Right lobe of liver (tissue), 6 donors: ENCODE results near the gene OCLN. TPM values are rescaled to one million over a fixed set of nuclear protein-coding genes. Genes with fewer than 3 reads are reported as not detected.

Experiments used
- ATAC-seq, 4 donors: fragments of 200-7000 bp; cut with Tn5 transposase; one replicate each; pipeline ENCODE4 v1.9.1; 2020; ENCODE audit warnings: mild to moderate bottlenecking in 4 of 4, moderate library complexity in 4 of 4
- DNase-seq, 3 donors: peaks; one replicate each; pipeline ENCODE4 v3.0.0-alpha.2; 2020
- H3K27ac ChIP-seq, 3 donors: fragments of 200-600 bp; one replicate each; pipeline ENCODE4 v1.8.0; 2022
- H3K27me3 ChIP-seq, 2 donors: fragments of 200-600 bp; one replicate each; pipeline ENCODE4 v1.8.0; 2022
- H3K36me3 ChIP-seq, 4 donors: fragments of 200-600 bp; sonication (generic) in 1 of 4; one replicate each; pipeline versions ENCODE4 v1.5.1 to v1.8.0; 2017 to 2022; ENCODE audit warnings: control low read depth in 1 of 4
- H3K4me1 ChIP-seq, 4 donors: fragments of 200-600 bp; sonication (generic) in 1 of 4; one replicate each; pipeline versions ENCODE4 v1.5.1 to v1.8.0; 2017 to 2022; ENCODE audit warnings: control low read depth in 1 of 4
- H3K4me3 ChIP-seq, 3 donors: fragments of 200-600 bp; one replicate each; pipeline ENCODE4 v1.8.0; 2022
- H3K9me3 ChIP-seq, 4 donors: fragments of 200-600 bp; sonication (generic) in 1 of 4; one replicate each; pipeline versions ENCODE4 v1.5.1 to v1.8.0; 2017 to 2022; ENCODE audit warnings: control low read depth in 1 of 4
- CTCF ChIP-seq, 4 donors: fragments of 200-600 bp in 3 of 4; fragments of 450-650 bp in 1 of 4; IDR thresholded peaks; one replicate each; pipeline versions ENCODE4 v1.5.1 to v1.8.0; 2016 to 2022; ENCODE audit warnings: antibody characterized with exemption in 4 of 4, mild to moderate bottlenecking in 2 of 4
- POLR2A ChIP-seq: fragments of 450-650 bp; IDR thresholded peaks from one replicate; pipeline ENCODE4 v1.6.1; 2017; ENCODE audit warnings: antibody characterized with exemption, mild to moderate bottlenecking
- WGBS: methylation state at CpG from one replicate; pipeline ENCODE4 v1.1.6; 2018; ENCODE audit warnings: low coverage, low lambda C conversion rate; ENCODE audit not compliant: insufficient coverage; ENCODE audit errors: missing lambda C conversion rate; 5-methylcytosine and 5-hydroxymethylcytosine counted together
- intact Hi-C, 2 donors: fragments of 100-400 bp; cut with DNase I; formaldehyde crosslinking; loops; one replicate each; pipeline versions ENCODE4 v1.11.2 to v1.14.1; 2022
- long read RNA-seq: library from polyadenylated mRNA; unstranded; transcript quantifications from one replicate; pipeline ENCODE4 v2.0.0, GENCODE V29; 2019
- total RNA-seq, 6 experiments: library from RNA; depleted of rRNA in 2 of 6; stranded (reverse); fragments of >200 nt in 2 of 6; fragmentation: NEBNext Ultra II Directional in 3 of 6; extraction: Animal tissue kit (Norgen Biotek cat#: 25700) in 3 of 6; gene quantifications; one replicate each; pipeline versions ENCODE4 v1.1.0 to v1.2.4, GENCODE V29; 2016 to 2023
- donor health status: DM: no; HTN: yes; CAD: no.
- donor health status: DM: no; HTN: no; CAD: no.
- donor health status: DM: no; HTN: no; CAD: no.
- donor health status: DM: no; HTN: yes; CAD: no.
- donor health status: DM: no; HTN: yes; CAD: no.

Gene OCLN, protein sequence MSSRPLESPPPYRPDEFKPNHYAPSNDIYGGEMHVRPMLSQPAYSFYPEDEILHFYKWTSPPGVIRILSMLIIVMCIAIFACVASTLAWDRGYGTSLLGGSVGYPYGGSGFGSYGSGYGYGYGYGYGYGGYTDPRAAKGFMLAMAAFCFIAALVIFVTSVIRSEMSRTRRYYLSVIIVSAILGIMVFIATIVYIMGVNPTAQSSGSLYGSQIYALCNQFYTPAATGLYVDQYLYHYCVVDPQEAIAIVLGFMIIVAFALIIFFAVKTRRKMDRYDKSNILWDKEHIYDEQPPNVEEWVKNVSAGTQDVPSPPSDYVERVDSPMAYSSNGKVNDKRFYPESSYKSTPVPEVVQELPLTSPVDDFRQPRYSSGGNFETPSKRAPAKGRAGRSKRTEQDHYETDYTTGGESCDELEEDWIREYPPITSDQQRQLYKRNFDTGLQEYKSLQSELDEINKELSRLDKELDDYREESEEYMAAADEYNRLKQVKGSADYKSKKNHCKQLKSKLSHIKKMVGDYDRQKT
- 10 to 100 TPM; 28.5 to 73.9 (median 50.8) TPM for total RNA-seq
- long read RNA-seq, full-length matches to known transcripts, result 6 of 8 reads
- long read RNA-seq, partial matches to known transcripts, result 0 of 8 reads
- long read RNA-seq, other reads (novel, unspliced or antisense), result 2 of 8 reads

GRCh38 chr5:69492391-69492922, at the start of gene OCLN:
Gene OCLN (plus strand): TSS chr5:69492790. CDS start chr5:69504245, 11,455 bp downstream.
- no peaks in the 10 kb centered on the region for H3K27me3 ChIP-seq
- TF ChIP-seq POLR2A (peak; percentile 92), CTCF (IDR thresholded peaks at IDR 0.05) (no peak)
- WGBS, result 4% methylated on average over 17 of the region's 56 CpGs
- no peaks in the 10 kb centered on the region for H3K9me3 ChIP-seq
- peak within 1 kb of the TSS; percentile 70 to 83 (median 76) for H3K4me3 ChIP-seq
- H3K27ac ChIP-seq, result peak within 1 kb of the TSS; percentile 88 to 100 (median 97)
- H3K4me1 ChIP-seq, result peaks cover 0 to 54% (median 6%) of the 10 kb centered on the region in 4 donors
- peak; percentile 85 to 89 (median 88) for DNase-seq
- H3K36me3 ChIP-seq, result no peaks in the 10 kb centered on the region
- peak; percentile 69 to 91 (median 86) for ATAC-seq
- intact Hi-C loops, result no loop called here

DNA sequence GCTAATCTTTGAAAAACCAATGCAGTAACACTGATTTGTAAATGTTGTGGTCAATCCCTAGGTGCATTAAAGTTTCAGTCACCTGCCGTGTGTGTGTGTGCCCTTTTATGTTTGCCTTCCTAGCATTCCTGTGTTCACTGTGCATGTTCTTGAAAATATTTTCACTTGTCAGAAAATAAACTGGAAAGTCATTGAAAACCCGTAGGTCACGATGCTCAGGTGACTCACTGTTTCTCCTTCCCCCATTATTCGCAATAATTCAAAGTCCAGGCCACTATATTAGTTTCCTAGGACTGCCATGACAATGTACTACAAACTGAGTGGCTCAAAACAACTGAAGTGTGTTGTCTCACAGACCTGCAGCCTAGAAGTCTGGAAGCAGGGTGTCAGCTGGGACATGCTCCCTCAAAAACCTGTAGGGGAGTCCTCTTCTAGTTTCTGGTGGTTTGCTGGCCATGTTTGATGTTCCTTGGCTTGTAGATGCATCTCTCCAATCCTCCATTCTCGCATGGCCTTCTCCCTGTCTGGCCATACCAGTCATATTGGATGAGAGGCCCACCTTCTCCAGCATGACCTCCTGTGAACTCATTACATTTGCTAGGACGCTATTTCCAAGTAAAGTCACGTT, 48.3 kb upstream of the OCLN start:
- intact Hi-C loops, result no loop called here
- DNase-seq, result no peak
- TF ChIP-seq CTCF (IDR thresholded peaks at IDR 0.05) (no peak), POLR2A (peak; percentile 47)
- H3K9me3 ChIP-seq, result no peaks in the 10 kb centered on the region
- H3K27me3 ChIP-seq, result no peaks in the 10 kb centered on the region
- peaks cover 0 to 13% (median 2%) of the 10 kb centered on the region in 4 donors for H3K4me1 ChIP-seq
- peak; percentile 89 to 95 (median 92) for ATAC-seq
- H3K36me3 ChIP-seq, result peaks cover 0 to 5% (median 0%) of the 10 kb centered on the region in 4 donors
- no peak overlapping the region for H3K4me3 ChIP-seq
- WGBS, result 33% methylated on average over 6 of the region's 7 CpGs
- peak overlapping the region; percentile 74 to 90 (median 86) for H3K27ac ChIP-seq

- WGBS, result 79% methylated on average over 8 of the region's 8 CpGs
- H3K27ac ChIP-seq, result peak overlapping the region in 2 of 3 donors; percentile 13 to 98
These were observed 43.1 kb upstream of the OCLN start for GRCh38 chr5:69449511-69449910.

More at GRCh38 chr5:69449511-69449910, 43.1 kb upstream of the OCLN start:
- peaks cover 0 to 31% (median 14%) of the 10 kb centered on the region in 4 donors for H3K4me1 ChIP-seq
- no peaks in the 10 kb centered on the region for H3K9me3 ChIP-seq
- no peak for TF ChIP-seq CTCF (IDR thresholded peaks at IDR 0.05)
- no peak for TF ChIP-seq POLR2A
- no peaks in the 10 kb centered on the region for H3K36me3 ChIP-seq
- DNase-seq (no peak), ATAC-seq (no peak)
- intact Hi-C loops, result no loop called here
- no peak overlapping the region for H3K4me3 ChIP-seq
- H3K27me3 ChIP-seq, result no peaks in the 10 kb centered on the region
